ENCODE measurements around the gene ICAM2.

DNA sequence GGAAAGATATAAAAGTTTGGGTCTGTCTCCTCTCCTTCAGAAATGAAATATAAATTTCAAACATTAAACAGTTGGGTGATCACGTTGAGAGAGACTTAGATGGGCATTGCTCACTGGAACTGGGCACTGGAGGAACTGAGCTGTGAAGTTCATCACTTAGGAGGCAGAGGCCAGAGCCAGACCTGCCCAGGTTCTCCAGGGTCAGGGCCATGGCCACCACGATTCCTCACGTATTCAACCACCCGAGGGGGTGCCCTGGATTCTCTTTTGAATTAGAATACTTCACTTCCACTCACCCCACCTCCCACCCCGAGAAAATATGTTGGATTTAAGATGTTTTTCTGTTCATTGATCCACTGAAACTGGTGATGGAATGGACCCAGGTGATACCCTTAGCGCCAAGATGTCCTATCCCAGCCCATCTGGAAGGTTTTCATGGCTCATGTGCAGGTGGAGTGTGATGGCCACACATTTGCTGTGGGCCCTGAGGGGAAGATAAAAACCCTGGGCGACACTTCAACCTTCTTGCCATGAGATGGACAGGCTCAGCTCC, 16.1 kb downstream of the ICAM2 start:
- TF ChIP-seq, protein P1, sequence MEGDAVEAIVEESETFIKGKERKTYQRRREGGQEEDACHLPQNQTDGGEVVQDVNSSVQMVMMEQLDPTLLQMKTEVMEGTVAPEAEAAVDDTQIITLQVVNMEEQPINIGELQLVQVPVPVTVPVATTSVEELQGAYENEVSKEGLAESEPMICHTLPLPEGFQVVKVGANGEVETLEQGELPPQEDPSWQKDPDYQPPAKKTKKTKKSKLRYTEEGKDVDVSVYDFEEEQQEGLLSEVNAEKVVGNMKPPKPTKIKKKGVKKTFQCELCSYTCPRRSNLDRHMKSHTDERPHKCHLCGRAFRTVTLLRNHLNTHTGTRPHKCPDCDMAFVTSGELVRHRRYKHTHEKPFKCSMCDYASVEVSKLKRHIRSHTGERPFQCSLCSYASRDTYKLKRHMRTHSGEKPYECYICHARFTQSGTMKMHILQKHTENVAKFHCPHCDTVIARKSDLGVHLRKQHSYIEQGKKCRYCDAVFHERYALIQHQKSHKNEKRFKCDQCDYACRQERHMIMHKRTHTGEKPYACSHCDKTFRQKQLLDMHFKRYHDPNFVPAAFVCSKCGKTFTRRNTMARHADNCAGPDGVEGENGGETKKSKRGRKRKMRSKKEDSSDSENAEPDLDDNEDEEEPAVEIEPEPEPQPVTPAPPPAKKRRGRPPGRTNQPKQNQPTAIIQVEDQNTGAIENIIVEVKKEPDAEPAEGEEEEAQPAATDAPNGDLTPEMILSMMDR (IDR thresholded peaks at IDR 0.05) = no peak
- TF ChIP-seq POLR2AphosphoS5 (IDR thresholded peaks at IDR 0.05) (no peak), POLR2A (IDR thresholded peaks at IDR 0.05) (no peak)

All from sigmoid colon (tissue), 4 donors.